Osteoblast (primary cell): Measurements from ENCODE around the gene ANO6. TPM values are rescaled to one million over a fixed set of nuclear protein-coding genes. Genes with fewer than 3 reads are reported as not detected.

Source experiments
- DNase-seq: peaks from one replicate; pipeline ENCODE4 v3.0.0; 2011; ENCODE audit warnings: low spot score, mixed read lengths; ENCODE audit not compliant: insufficient read length; ENCODE audit errors: missing footprints
- H2AFZ ChIP-seq: 2 replicates; pipeline ENCODE4 v1.6.0; 2011; ENCODE audit warnings: mild to moderate bottlenecking, low read length
- H3K27ac ChIP-seq: 2 replicates; pipeline ENCODE4 v1.5.1; 2011; ENCODE audit warnings: mild to moderate bottlenecking, low read depth, low read length, moderate library complexity
- H3K27me3 ChIP-seq: 2 replicates; pipeline ENCODE4 v1.6.0; 2012; ENCODE audit warnings: mild to moderate bottlenecking, control low read depth, inconsistent platforms, low read length, moderate library complexity; ENCODE audit not compliant: insufficient read depth
- H3K36me3 ChIP-seq: 2 replicates; pipeline ENCODE4 v1.5.1; 2011; ENCODE audit warnings: mild to moderate bottlenecking, low read length, control low read depth, moderate library complexity; ENCODE audit not compliant: insufficient read depth
- H3K4me1 ChIP-seq: 2 replicates; pipeline ENCODE4 v1.5.1; 2011; ENCODE audit warnings: mild to moderate bottlenecking, low read length, control low read depth, moderate library complexity; ENCODE audit not compliant: insufficient read depth
- H3K4me2 ChIP-seq: 2 replicates; pipeline ENCODE4 v1.6.0; 2011; ENCODE audit warnings: mild to moderate bottlenecking, low read length; ENCODE audit not compliant: insufficient read depth
- H3K4me3 ChIP-seq: fragments of 200-600 bp; sonication (generic); 3 replicates; pipeline ENCODE4 v1.5.1; 2012; ENCODE audit warnings: mild to moderate bottlenecking, low read length, inconsistent platforms; ENCODE audit not compliant: insufficient read depth
- H3K79me2 ChIP-seq: 2 replicates; pipeline ENCODE4 v1.6.0; 2012; ENCODE audit warnings: mild to moderate bottlenecking, low read length, control low read depth, inconsistent platforms; ENCODE audit not compliant: insufficient read depth
- H3K9me3 ChIP-seq: 2 replicates; pipeline ENCODE4 v1.5.1; 2011; ENCODE audit warnings: low read depth, low read length, control low read depth
- H4K20me1 ChIP-seq: 2 replicates; pipeline ENCODE4 v1.6.0; 2012; ENCODE audit warnings: mild to moderate bottlenecking, low read length, control low read depth; ENCODE audit not compliant: insufficient read depth
- small RNA-seq: library from RNA; depleted of rRNA; stranded (forward); fragments of <200 nt; gene quantifications from one replicate; pipeline ENCODE3, GENCODE V24; 2012
- total RNA-seq: library from RNA; depleted of rRNA; stranded (reverse); fragments of >200 nt; gene quantifications from 2 replicates; pipeline ENCODE4 v1.2.3, GENCODE V29; 2012
- TF ChIP-seq, protein P1 (sequence below): IDR thresholded peaks from 2 replicates; pipeline ENCODE4 v1.5.1; 2011; ENCODE audit warnings: mild to moderate bottlenecking, low read depth, low read length, moderate library complexity; ENCODE audit errors: extremely low read depth

Gene ANO6
- total RNA-seq, 1 donor = 49.9 TPM

- Histone ChIP-seq H3K4me1 (no peaks in the 10 kb centered on the region), H3K4me3 (no peak overlapping the region), H3K27ac (no peak overlapping the region), H3K9me3 (no peaks in the 10 kb centered on the region), H3K36me3 (no peaks in the 10 kb centered on the region), H2AFZ (no peak overlapping the region), H4K20me1 (no peaks in the 10 kb centered on the region), H3K79me2 (no peaks in the 10 kb centered on the region), H3K27me3 (no peaks in the 10 kb centered on the region), H3K4me2 (no peak overlapping the region)
- TF ChIP-seq, protein P1, sequence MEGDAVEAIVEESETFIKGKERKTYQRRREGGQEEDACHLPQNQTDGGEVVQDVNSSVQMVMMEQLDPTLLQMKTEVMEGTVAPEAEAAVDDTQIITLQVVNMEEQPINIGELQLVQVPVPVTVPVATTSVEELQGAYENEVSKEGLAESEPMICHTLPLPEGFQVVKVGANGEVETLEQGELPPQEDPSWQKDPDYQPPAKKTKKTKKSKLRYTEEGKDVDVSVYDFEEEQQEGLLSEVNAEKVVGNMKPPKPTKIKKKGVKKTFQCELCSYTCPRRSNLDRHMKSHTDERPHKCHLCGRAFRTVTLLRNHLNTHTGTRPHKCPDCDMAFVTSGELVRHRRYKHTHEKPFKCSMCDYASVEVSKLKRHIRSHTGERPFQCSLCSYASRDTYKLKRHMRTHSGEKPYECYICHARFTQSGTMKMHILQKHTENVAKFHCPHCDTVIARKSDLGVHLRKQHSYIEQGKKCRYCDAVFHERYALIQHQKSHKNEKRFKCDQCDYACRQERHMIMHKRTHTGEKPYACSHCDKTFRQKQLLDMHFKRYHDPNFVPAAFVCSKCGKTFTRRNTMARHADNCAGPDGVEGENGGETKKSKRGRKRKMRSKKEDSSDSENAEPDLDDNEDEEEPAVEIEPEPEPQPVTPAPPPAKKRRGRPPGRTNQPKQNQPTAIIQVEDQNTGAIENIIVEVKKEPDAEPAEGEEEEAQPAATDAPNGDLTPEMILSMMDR = no peak
- no peak for DNase-seq
These were observed 261.6 kb downstream of the ANO6 start for GRCh38 chr12:45477526-45477925.

DNA sequence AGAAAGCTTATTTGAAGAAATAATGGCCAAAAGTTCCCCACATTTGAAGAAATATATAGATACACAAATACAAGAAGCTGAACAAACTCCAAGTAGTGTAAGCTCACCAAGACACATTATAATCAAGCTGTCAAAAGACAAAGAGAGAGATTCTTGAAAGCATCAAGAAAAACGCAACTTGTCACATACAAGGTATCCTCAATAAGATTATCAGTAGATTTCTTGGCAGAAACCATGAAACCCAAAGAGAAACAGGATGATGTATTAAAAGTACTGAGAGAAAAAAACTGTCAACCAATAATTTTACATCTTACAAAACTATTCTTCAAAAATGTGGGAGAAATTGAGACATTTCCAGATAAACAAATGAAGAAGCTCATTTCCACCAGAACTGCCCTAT, 263.0 kb downstream of the ANO6 start:
- Histone ChIP-seq H3K9me3 (no peaks in the 10 kb centered on the region), H3K27ac (no peak overlapping the region), H3K4me2 (no peak overlapping the region), H3K4me3 (no peak overlapping the region), H4K20me1 (no peaks in the 10 kb centered on the region), H2AFZ (no peak overlapping the region), H3K36me3 (no peaks in the 10 kb centered on the region), H3K79me2 (no peaks in the 10 kb centered on the region), H3K4me1 (no peaks in the 10 kb centered on the region), H3K27me3 (no peaks in the 10 kb centered on the region)
- TF ChIP-seq, protein P1 = no peak
- no peak for DNase-seq

DNA sequence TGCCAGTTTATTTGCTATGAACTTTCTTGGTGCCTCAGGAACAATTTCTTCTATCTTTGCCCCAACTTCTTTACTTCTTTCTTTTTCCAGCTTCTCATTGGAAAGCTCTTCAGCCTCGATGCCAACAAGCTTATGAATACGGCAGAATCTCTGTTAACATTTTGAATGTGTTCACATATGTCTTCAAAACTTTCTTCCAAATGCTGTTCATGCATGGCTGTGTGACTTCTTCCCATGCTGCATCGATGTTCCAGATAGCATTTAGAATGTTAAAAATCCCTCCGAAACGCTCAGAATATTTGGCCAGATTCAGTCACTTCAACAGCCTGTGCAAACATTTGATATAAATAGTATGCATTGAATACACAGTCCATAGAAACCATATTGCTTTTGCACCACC, 265.9 kb downstream of the ANO6 start:
- Histone ChIP-seq H3K27ac (no peak overlapping the region), H3K36me3 (no peaks in the 10 kb centered on the region), H3K4me2 (no peak overlapping the region), H2AFZ (no peak overlapping the region), H3K4me3 (no peak overlapping the region), H3K9me3 (no peaks in the 10 kb centered on the region), H3K79me2 (no peaks in the 10 kb centered on the region), H3K4me1 (no peaks in the 10 kb centered on the region), H4K20me1 (no peaks in the 10 kb centered on the region), H3K27me3 (no peaks in the 10 kb centered on the region)
- TF ChIP-seq, protein P1 = no peak
- DNase-seq = no peak

- TF ChIP-seq, protein P1 = no peak
- Histone ChIP-seq H3K4me2 (no peak overlapping the region), H3K79me2 (no peaks in the 10 kb centered on the region), H4K20me1 (no peaks in the 10 kb centered on the region), H3K9me3 (no peaks in the 10 kb centered on the region), H3K36me3 (no peaks in the 10 kb centered on the region), H3K27ac (no peak overlapping the region), H3K4me1 (no peaks in the 10 kb centered on the region), H2AFZ (no peak overlapping the region), H3K4me3 (no peak overlapping the region), H3K27me3 (no peaks in the 10 kb centered on the region)
- no peak for DNase-seq
These were observed 267.7 kb downstream of the ANO6 start for GRCh38 chr12:45483571-45483970.

Small RNAs within 50 kb of the gene (small RNA-seq; reads per million reads assigned to genes)
- not detected for gene AC009248.2

Other genes with a start within 250 kb of the ANO6 start
- not detected in 2 replicates for gene DBX2, start 165.0 kb upstream of the ANO6 start, total RNA-seq